SK-N-SH treated with all-trans-retinoic acid at 6 μM for 48 hours (cell line): Measurements from ENCODE around the gene C8B.

Source experiments
- ESRRG ChIP-seq: fragments of 250-450 bp; sonication (Bioruptor Pico); IDR thresholded peaks from 2 replicates; pipeline ENCODE4 v1.6.1; 2021; ENCODE audit warnings: mild to moderate bottlenecking
- ZFP3 ChIP-seq: fragments of 250-450 bp; sonication (Bioruptor Pico); IDR thresholded peaks from 2 replicates; pipeline ENCODE4 v1.5.0; 2020; ENCODE audit warnings: mild to moderate bottlenecking, moderate library complexity
- ZFP30 ChIP-seq: fragments of 450-650 bp; formaldehyde crosslinking; IDR thresholded peaks from 2 replicates; pipeline ENCODE4 v1.5.0; 2022; ENCODE audit warnings: mild to moderate bottlenecking, moderate library complexity
- TF ChIP-seq, protein P1 (sequence below): fragments of 250-450 bp; sonication (Bioruptor Pico); IDR thresholded peaks from 2 replicates; pipeline ENCODE4 v1.5.0; 2020; ENCODE audit warnings: mild to moderate bottlenecking, moderate library complexity
- TF ChIP-seq, protein P2 (sequence below): fragments of 250-450 bp; sonication (Bioruptor Pico); IDR thresholded peaks from 2 replicates; pipeline ENCODE4 v1.8.0; 2020; ENCODE audit warnings: mild to moderate bottlenecking, moderate library complexity, borderline replicate concordance

DNA sequence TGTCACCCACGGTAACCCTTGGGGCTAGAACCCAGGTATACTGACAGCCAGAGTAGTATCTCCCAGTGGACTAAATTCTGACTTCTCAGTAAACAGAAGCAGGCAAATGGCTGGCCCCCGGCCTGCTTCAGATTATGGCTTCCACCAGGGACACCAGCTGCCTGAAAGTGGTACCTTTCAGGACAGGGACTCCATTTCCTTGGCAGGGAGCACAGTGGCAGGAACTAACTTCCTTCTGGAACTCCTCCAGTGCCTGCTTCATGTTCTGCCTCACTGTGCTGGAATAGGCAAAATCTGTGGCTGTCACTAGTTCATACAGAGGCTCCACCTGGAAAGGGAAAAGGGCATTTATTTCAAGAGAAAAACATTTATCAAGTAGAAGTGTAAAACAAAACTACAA lies 32.7 kb downstream of the C8B start:
- TF ChIP-seq, protein P1, sequence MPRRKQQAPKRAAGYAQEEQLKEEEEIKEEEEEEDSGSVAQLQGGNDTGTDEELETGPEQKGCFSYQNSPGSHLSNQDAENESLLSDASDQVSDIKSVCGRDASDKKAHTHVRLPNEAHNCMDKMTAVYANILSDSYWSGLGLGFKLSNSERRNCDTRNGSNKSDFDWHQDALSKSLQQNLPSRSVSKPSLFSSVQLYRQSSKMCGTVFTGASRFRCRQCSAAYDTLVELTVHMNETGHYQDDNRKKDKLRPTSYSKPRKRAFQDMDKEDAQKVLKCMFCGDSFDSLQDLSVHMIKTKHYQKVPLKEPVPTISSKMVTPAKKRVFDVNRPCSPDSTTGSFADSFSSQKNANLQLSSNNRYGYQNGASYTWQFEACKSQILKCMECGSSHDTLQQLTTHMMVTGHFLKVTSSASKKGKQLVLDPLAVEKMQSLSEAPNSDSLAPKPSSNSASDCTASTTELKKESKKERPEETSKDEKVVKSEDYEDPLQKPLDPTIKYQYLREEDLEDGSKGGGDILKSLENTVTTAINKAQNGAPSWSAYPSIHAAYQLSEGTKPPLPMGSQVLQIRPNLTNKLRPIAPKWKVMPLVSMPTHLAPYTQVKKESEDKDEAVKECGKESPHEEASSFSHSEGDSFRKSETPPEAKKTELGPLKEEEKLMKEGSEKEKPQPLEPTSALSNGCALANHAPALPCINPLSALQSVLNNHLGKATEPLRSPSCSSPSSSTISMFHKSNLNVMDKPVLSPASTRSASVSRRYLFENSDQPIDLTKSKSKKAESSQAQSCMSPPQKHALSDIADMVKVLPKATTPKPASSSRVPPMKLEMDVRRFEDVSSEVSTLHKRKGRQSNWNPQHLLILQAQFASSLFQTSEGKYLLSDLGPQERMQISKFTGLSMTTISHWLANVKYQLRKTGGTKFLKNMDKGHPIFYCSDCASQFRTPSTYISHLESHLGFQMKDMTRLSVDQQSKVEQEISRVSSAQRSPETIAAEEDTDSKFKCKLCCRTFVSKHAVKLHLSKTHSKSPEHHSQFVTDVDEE (CRISPR knock-in tag): no peak
- no peak for TF ChIP-seq ZFP30 (CRISPR knock-in tag)
- TF ChIP-seq, protein P2, sequence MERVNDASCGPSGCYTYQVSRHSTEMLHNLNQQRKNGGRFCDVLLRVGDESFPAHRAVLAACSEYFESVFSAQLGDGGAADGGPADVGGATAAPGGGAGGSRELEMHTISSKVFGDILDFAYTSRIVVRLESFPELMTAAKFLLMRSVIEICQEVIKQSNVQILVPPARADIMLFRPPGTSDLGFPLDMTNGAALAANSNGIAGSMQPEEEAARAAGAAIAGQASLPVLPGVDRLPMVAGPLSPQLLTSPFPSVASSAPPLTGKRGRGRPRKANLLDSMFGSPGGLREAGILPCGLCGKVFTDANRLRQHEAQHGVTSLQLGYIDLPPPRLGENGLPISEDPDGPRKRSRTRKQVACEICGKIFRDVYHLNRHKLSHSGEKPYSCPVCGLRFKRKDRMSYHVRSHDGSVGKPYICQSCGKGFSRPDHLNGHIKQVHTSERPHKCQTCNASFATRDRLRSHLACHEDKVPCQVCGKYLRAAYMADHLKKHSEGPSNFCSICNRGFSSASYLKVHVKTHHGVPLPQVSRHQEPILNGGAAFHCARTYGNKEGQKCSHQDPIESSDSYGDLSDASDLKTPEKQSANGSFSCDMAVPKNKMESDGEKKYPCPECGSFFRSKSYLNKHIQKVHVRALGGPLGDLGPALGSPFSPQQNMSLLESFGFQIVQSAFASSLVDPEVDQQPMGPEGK (CRISPR knock-in tag): no peak
- no peak for TF ChIP-seq ZFP3 (CRISPR knock-in tag)
- TF ChIP-seq ESRRG (CRISPR knock-in tag): no peak
